Psoas muscle (tissue), 8 donors: Measurements from ENCODE around the gene YWHAB. TPM values are rescaled to one million over a fixed set of nuclear protein-coding genes. Genes with fewer than 3 reads are reported as not detected.

Source experiments
- ATAC-seq, 4 donors: fragments of 200-7000 bp; cut with Tn5 transposase; one replicate each; pipeline ENCODE4 v1.9.1; 2020; ENCODE audit warnings: moderate library complexity in 3 of 4, mild to moderate bottlenecking in 2 of 4
- DNase-seq, 2 donors: peaks; one replicate each; pipeline ENCODE4 v3.0.0-alpha.2; 2020
- H3K27ac ChIP-seq: fragments of 200-600 bp; one replicate; pipeline ENCODE4 v1.8.0; 2022
- H3K27me3 ChIP-seq, 3 donors: fragments of 200-600 bp in 1 of 3; one replicate each; pipeline versions ENCODE4 v1.6.1 to v1.8.0; 2013 to 2022; ENCODE audit warnings: low read length in 2 of 3, mild to moderate bottlenecking in 2 of 3, moderate library complexity in 1 of 3; ENCODE audit not compliant: insufficient read depth in 3 of 3
- H3K36me3 ChIP-seq, 2 donors: fragments of 200-600 bp in 1 of 2; one replicate each; pipeline versions ENCODE4 v1.6.1 to v1.8.0; 2013 to 2022; ENCODE audit warnings: low read depth in 1 of 2, mild to moderate bottlenecking in 1 of 2, moderate library complexity in 1 of 2; ENCODE audit not compliant: insufficient read depth in 1 of 2
- H3K4me1 ChIP-seq: fragments of 200-600 bp; one replicate; pipeline ENCODE4 v1.8.0; 2022
- H3K4me3 ChIP-seq: fragments of 200-600 bp; one replicate; pipeline ENCODE4 v1.8.0; 2022; ENCODE audit warnings: mild to moderate bottlenecking
- H3K9me3 ChIP-seq: fragments of 200-600 bp; one replicate; pipeline ENCODE4 v1.8.0; 2022
- CTCF ChIP-seq: fragments of 200-600 bp; IDR thresholded peaks from one replicate; pipeline ENCODE4 v1.8.0; 2022; ENCODE audit warnings: antibody characterized with exemption
- WGBS, 3 donors: extraction: QIAGEN DNeasy Blood & Tissue Kit; methylation state at CpG; one replicate each; pipeline versions ENCODE4 v1.1.6 to v1.1.7; 2013; 5-methylcytosine and 5-hydroxymethylcytosine counted together
- intact Hi-C, 2 donors: fragments of 100-400 bp; cut with DNase I; formaldehyde crosslinking; loops; one replicate each; pipeline versions ENCODE4 v1.11.0 to v1.14.2; 2022
- polyA plus RNA-seq, 3 donors: library from polyadenylated mRNA; stranded (reverse); fragments of 200-250 nt; gene quantifications; one replicate each; pipeline ENCODE4 v1.2.3, GENCODE V29; 2013
- total RNA-seq, 4 donors: library from RNA; stranded (reverse); fragmentation: NEBNext Ultra II Directional in 2 of 4; extraction: Animal tissue kit (Norgen Biotek cat#: 25700) in 2 of 4; gene quantifications; one replicate each; pipeline versions ENCODE4 v1.2.1 to v1.2.4, GENCODE V29; 2021 to 2023
- donor health status: healthy with polysubstance abuse.
- donor health status: DM: no; HTN: no; CAD: no; lungs with moderate emphysema.
- donor health status: Bipolar disorder and iron deficiency.
- donor health status: healthy.
- donor health status: DM: yes; HTN: yes; CAD: no.
- donor health status: DM: no; HTN: no; CAD: no.
- donor health status: DM: no; HTN: no; CAD: no.
- donor health status: DM: yes; HTN: yes; CAD: no.

The YWHAB gene
- total and polyA plus RNA-seq, 7 donors, result 44.2 to 109 (median 87.5) TPM

- H3K9me3 ChIP-seq, result no peaks in the 10 kb centered on the region
- DNase-seq (no peak), ATAC-seq (no peak)
- no peaks in the 10 kb centered on the region for H3K36me3 ChIP-seq
- intact Hi-C loops, result no loop called here
- no peaks in the 10 kb centered on the region for H3K27me3 ChIP-seq
- TF ChIP-seq CTCF, result no peak
- no peak overlapping the region for H3K27ac ChIP-seq
- no peak overlapping the region for H3K4me3 ChIP-seq
- no peaks in the 10 kb centered on the region for H3K4me1 ChIP-seq
- 74 to 78% (median 78%) methylated on average over 2 of the region's 2 CpGs for WGBS, 3 donors
Observed at GRCh38 chr20:44856442-44856841, 29.1 kb upstream of the YWHAB start.

DNA sequence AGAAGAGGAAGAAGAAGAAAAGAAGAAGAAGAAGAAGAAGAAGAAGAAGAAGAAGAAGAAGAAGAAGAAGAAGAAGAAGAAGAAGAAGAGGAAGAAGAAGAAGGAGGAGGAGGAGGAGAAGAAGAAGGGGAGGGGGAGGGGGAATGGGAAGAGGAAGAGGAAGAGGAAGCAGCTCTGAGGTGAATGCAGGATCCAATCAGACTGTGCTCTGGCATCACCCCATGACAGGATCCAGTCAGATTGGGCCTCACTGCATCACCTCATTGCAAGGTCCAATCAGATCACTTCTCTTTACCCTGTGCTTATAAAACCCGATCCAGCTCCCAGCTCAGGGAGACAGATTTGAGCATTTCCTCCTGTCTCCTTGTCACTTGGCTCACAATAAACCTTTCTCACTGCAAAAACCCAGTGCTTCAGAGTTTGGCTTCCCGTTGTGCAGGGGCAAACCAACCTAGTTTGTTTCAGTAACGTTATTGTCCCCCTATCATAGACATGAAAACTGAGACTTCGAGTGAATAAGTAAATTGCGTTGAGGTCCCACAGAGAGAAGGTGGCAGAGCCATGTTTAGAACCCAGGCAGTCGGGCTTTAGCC, 28.6 kb upstream of the YWHAB start:
- TF ChIP-seq CTCF, result no peak
- DNase-seq, result no peak
- ATAC-seq, result no peak
- Histone ChIP-seq H3K36me3 (no peaks in the 10 kb centered on the region), H3K4me3 (no peak overlapping the region), H3K27ac (no peak overlapping the region), H3K27me3 (no peaks in the 10 kb centered on the region), H3K9me3 (no peaks in the 10 kb centered on the region), H3K4me1 (no peaks in the 10 kb centered on the region)
- WGBS, 3 donors, result 77 to 80% (median 78%) methylated on average over 6 of the region's 6 CpGs
- intact Hi-C loops, result no loop called here

GRCh38 chr20:44858606-44859360, 26.7 kb upstream of the YWHAB start:
- H3K27ac ChIP-seq, result no peak overlapping the region
- H3K9me3 ChIP-seq, result no peaks in the 10 kb centered on the region
- DNase-seq (no peak), ATAC-seq (no peak)
- no peaks in the 10 kb centered on the region for H3K27me3 ChIP-seq
- intact Hi-C loops, result no loop called here
- no peaks in the 10 kb centered on the region for H3K36me3 ChIP-seq
- H3K4me3 ChIP-seq, result no peak overlapping the region
- no peaks in the 10 kb centered on the region for H3K4me1 ChIP-seq
- TF ChIP-seq CTCF, result no peak

- Histone ChIP-seq H3K9me3 (no peaks in the 10 kb centered on the region), H3K36me3 (no peaks in the 10 kb centered on the region), H3K27me3 (no peaks in the 10 kb centered on the region), H3K4me1 (no peaks in the 10 kb centered on the region), H3K27ac (no peak overlapping the region), H3K4me3 (no peak overlapping the region)
- WGBS, 3 donors, result 3 to 18% (median 10%) methylated on average over 5 of the region's 5 CpGs
- intact Hi-C loops, result no loop called here
- ATAC-seq (peak; percentile 40 to 89 (median 84)), DNase-seq (peak; percentile 56 to 69)
- no peak for TF ChIP-seq CTCF
Observed at GRCh38 chr20:44861531-44862006, 23.9 kb upstream of the YWHAB start.
